Spleen (tissue), 11 donors: ENCODE results near the gene AGPS. TPM values are rescaled to one million over a fixed set of nuclear protein-coding genes. Genes with fewer than 3 reads are reported as not detected.

ENCODE experiments used
- DNase-seq: peaks from one replicate; pipeline ENCODE4 v3.0.0-alpha.2; 2020
- H3K27ac ChIP-seq, 8 donors: fragments of 200-600 bp; sonication (generic) in 7 of 8; 1 replicate in 4 of 8; 2 replicates in 4 of 8; pipeline versions ENCODE4 v1.5.0 to v1.8.0; 2016 to 2021; ENCODE audit warnings: inconsistent platforms in 4 of 8, mild to moderate bottlenecking in 4 of 8, moderate library complexity in 1 of 8
- H3K27me3 ChIP-seq, 7 donors: fragments of 200-600 bp; sonication (generic) in 6 of 7; replicated peaks in 1 of 7; 1 replicate in 4 of 7; 2 replicates in 3 of 7; pipeline versions ENCODE4 v1.5.0 to v1.8.0; 2016 to 2021; ENCODE audit warnings: inconsistent platforms in 3 of 7, mild to moderate bottlenecking in 1 of 7
- H3K36me3 ChIP-seq, 6 donors: fragments of 200-600 bp; sonication (generic) in 5 of 6; 1 replicate in 4 of 6; 2 replicates in 2 of 6; pipeline versions ENCODE4 v1.5.0 to v1.8.0; 2016 to 2021; ENCODE audit warnings: inconsistent platforms in 2 of 6
- H3K4me1 ChIP-seq, 6 donors: fragments of 200-600 bp; sonication (generic) in 5 of 6; 1 replicate in 3 of 6; 2 replicates in 3 of 6; pipeline versions ENCODE4 v1.5.0 to v1.8.0; 2016 to 2021; ENCODE audit warnings: inconsistent platforms in 3 of 6
- H3K4me3 ChIP-seq, 8 donors: fragments of 200-600 bp; sonication (generic) in 7 of 8; 1 replicate in 4 of 8; 2 replicates in 4 of 8; pipeline versions ENCODE4 v1.5.0 to v1.8.0; 2016 to 2021; ENCODE audit warnings: inconsistent platforms in 4 of 8, mild to moderate bottlenecking in 4 of 8, moderate library complexity in 2 of 8
- H3K9me3 ChIP-seq, 8 donors: fragments of 200-600 bp; sonication (generic) in 7 of 8; 1 replicate in 4 of 8; 2 replicates in 4 of 8; pipeline versions ENCODE4 v1.5.0 to v1.8.0; 2016 to 2021; ENCODE audit warnings: inconsistent platforms in 4 of 8
- POLR2A ChIP-seq, 3 donors: fragments of 450-650 bp; IDR thresholded peaks; one replicate each; pipeline ENCODE4 v1.5.1; 2017; ENCODE audit warnings: antibody characterized with exemption in 3 of 3, mild to moderate bottlenecking in 1 of 3
- POLR2AphosphoS5 ChIP-seq, 3 donors: sonication (generic); formaldehyde crosslinking; IDR thresholded peaks; one replicate each; pipeline ENCODE4 v1.5.1; 2017; ENCODE audit warnings: antibody characterized with exemption in 3 of 3
- WGBS, 5 donors: extraction: QIAGEN DNeasy Blood & Tissue Kit in 3 of 5; methylation state at CpG; one replicate each; pipeline versions ENCODE4 v1.1.5 to v1.1.7; 2013 to 2018; 5-methylcytosine and 5-hydroxymethylcytosine counted together
- intact Hi-C: fragments of 100-400 bp; cut with DNase I; formaldehyde crosslinking; loops from one replicate; pipeline ENCODE4 v1.15.0; 2023; ENCODE audit warnings: low total_unique reads
- polyA plus RNA-seq, 3 donors: library from polyadenylated mRNA; stranded (reverse); fragments of 200-250 nt; gene quantifications; one replicate each; pipeline ENCODE4 v1.2.1, GENCODE V29; 2013
- total RNA-seq, 7 donors: library from RNA; depleted of rRNA in 3 of 7; stranded (reverse); fragments of >200 nt in 3 of 7; fragmentation: NEBNext Ultra II Directional in 4 of 7; extraction: Animal tissue kit (Norgen Biotek cat#: 25700) in 4 of 7; gene quantifications; one replicate each; pipeline versions ENCODE4 v1.1.0 to v1.2.1, GENCODE V29; 2016 to 2021
- TF ChIP-seq, protein P1 (sequence below), 11 experiments: fragments of 200-600 bp in 7 of 11; fragments of 450-650 bp in 4 of 11; sonication (generic) in 4 of 11; IDR thresholded peaks in 8 of 11; conservative IDR thresholded peaks in 3 of 11; 1 replicate in 7 of 11; 2 replicates in 4 of 11; pipeline versions ENCODE4 v1.4.0 to v1.8.0; 2016 to 2021; ENCODE audit warnings: antibody characterized with exemption in 11 of 11, inconsistent platforms in 4 of 11, mild to moderate bottlenecking in 1 of 11
- donor health status: healthy with polysubstance abuse.
- donor health status: DM: no; HTN: no; CAD: no; lungs with moderate emphysema.
- donor health status: DM: no; HTN: no; CAD: no.
- donor health status: Bipolar disorder and iron deficiency.
- donor health status: healthy.
- donor health status: DM: no; HTN: no; CAD: no.
- donor health status: DM: yes; HTN: yes; CAD: no.

Gene AGPS
- total and polyA plus RNA-seq, 10 donors = 3.3 to 44.5 (median 28.2) TPM

DNA sequence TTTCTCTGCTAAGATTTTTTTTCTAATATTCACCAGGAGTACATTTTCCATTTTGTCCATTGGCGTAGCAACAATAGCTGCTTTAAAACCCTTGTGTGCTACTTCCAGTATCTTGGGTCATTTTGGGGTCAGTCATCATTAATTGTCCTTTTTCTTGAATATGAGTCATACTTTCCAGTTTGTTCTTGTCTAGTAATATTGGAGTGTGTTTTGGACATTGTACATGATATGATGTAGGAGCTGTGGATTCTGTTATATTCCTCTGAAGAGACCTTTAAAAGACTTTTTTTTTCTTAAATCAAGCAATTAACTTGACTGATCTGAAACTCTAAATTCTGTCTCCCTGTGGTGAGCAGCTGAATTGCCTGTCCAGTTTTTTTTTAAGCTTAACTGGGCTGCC, 40.8 kb downstream of the AGPS start:
- Histone ChIP-seq H3K9me3 (peaks cover 8 to 60% (median 53%) of the 10 kb centered on the region in 8 donors), H3K27me3 (no peaks in the 10 kb centered on the region), H3K27ac (no peak overlapping the region), H3K4me1 (no peaks in the 10 kb centered on the region), H3K36me3 (peaks cover 0 to 92% (median 21%) of the 10 kb centered on the region in 6 donors), H3K4me3 (no peak overlapping the region)
- DNase-seq = no peak
- WGBS, 5 donors = 96 to 98% (median 98%) methylated on average over 1 of the region's 1 CpG
- intact Hi-C loops = no loop called here
- no peak for TF ChIP-seq POLR2A (IDR thresholded peaks at IDR 0.05)
- TF ChIP-seq POLR2AphosphoS5 (IDR thresholded peaks at IDR 0.05) = no peak
- TF ChIP-seq, protein P1, sequence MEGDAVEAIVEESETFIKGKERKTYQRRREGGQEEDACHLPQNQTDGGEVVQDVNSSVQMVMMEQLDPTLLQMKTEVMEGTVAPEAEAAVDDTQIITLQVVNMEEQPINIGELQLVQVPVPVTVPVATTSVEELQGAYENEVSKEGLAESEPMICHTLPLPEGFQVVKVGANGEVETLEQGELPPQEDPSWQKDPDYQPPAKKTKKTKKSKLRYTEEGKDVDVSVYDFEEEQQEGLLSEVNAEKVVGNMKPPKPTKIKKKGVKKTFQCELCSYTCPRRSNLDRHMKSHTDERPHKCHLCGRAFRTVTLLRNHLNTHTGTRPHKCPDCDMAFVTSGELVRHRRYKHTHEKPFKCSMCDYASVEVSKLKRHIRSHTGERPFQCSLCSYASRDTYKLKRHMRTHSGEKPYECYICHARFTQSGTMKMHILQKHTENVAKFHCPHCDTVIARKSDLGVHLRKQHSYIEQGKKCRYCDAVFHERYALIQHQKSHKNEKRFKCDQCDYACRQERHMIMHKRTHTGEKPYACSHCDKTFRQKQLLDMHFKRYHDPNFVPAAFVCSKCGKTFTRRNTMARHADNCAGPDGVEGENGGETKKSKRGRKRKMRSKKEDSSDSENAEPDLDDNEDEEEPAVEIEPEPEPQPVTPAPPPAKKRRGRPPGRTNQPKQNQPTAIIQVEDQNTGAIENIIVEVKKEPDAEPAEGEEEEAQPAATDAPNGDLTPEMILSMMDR (IDR thresholded peaks at IDR 0.05 in 8 of 11, conservative IDR thresholded peaks at IDR 0.05 in 3 of 11) = no peak

DNA sequence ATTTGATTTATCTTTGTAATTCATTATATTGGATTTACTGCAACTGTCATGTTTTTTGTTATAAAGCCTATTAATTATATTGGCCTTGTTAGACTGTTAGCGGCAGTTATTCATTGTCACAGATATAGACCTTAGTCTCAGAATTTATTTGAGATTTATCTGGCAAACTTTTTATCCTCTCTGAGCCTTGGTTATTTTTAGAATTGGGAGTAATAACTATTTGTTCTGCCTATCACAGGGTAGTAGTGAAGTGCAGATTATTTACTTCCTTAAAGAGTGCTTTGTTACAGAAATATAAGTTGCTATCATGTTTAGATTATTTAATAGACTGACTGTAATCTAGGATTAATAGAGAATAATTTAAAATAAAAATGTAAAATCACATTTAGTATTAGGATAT, 41.9 kb downstream of the AGPS start:
- Histone ChIP-seq H3K27ac (no peak overlapping the region), H3K36me3 (peaks cover 0 to 93% (median 21%) of the 10 kb centered on the region in 6 donors), H3K4me1 (no peaks in the 10 kb centered on the region), H3K27me3 (no peaks in the 10 kb centered on the region), H3K4me3 (no peak overlapping the region), H3K9me3 (peaks cover 8 to 51% (median 47%) of the 10 kb centered on the region in 8 donors)
- no peak for DNase-seq
- WGBS, 5 donors = 94 to 100% (median 98%) methylated on average over 1 of the region's 1 CpG
- intact Hi-C loops = no loop called here
- TF ChIP-seq POLR2AphosphoS5 (IDR thresholded peaks at IDR 0.05) (no peak), POLR2A (IDR thresholded peaks at IDR 0.05) (no peak)
- TF ChIP-seq, protein P1 (IDR thresholded peaks at IDR 0.05 in 8 of 11, conservative IDR thresholded peaks at IDR 0.05 in 3 of 11) = no peak

DNA sequence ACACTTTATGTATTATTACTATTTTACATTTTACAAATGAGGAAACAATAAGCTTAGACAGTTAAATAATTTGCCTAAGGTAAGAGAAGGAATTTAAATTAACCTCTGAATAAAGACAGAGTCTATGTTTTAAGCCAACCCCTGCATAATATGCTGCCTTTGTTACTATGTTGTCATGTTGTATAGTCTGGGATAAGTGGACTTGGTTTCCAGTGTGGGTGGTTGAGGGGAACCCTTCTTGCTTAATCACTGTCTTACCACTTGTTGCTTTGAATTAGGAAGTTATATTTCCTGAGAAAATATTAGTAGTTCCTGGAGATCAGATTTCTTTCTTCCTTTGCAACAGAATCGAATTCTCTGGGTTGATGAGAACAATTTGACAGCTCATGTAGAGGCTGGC, 52.6 kb downstream of the AGPS start:
- Histone ChIP-seq H3K27ac (no peak overlapping the region), H3K4me1 (no peaks in the 10 kb centered on the region), H3K27me3 (no peaks in the 10 kb centered on the region), H3K4me3 (no peak overlapping the region), H3K9me3 (peaks cover 0 to 9% (median 0%) of the 10 kb centered on the region in 8 donors), H3K36me3 (peaks cover 0 to 75% (median 28%) of the 10 kb centered on the region in 6 donors)
- TF ChIP-seq, protein P1 (IDR thresholded peaks at IDR 0.05 in 8 of 11, conservative IDR thresholded peaks at IDR 0.05 in 3 of 11) = no peak
- no peak for TF ChIP-seq POLR2AphosphoS5 (IDR thresholded peaks at IDR 0.05)
- no peak for TF ChIP-seq POLR2A (IDR thresholded peaks at IDR 0.05)
- WGBS, 5 donors = 19 to 42% (median 37%) methylated on average over 1 of the region's 1 CpG
- DNase-seq = no peak
- intact Hi-C loops = no loop called here

DNA sequence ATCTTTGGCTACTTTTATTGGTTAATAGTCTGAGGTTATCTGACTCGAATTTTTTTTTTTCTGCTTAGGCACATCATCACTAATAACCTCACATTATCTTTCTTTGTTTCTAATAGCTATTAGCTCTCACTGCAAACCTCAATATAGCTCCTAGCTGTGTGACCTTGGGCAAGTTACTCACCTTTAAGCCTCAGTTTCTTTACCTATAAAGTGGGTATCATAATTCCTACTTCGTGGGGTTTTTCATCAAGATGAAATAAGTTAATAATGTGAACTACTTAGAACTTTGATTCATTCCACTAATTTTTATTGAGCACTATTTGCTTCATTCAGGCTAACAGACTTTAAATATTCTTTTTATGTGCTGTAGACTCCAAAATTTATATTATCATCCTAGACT, 55.5 kb downstream of the AGPS start:
- Histone ChIP-seq H3K27ac (no peak overlapping the region), H3K36me3 (peaks cover 0 to 68% (median 28%) of the 10 kb centered on the region in 6 donors), H3K9me3 (peaks cover 0 to 9% (median 0%) of the 10 kb centered on the region in 8 donors), H3K27me3 (no peaks in the 10 kb centered on the region), H3K4me3 (no peak overlapping the region), H3K4me1 (no peaks in the 10 kb centered on the region)
- no peak for DNase-seq
- 94 to 99% (median 97%) methylated on average over 2 of the region's 2 CpGs for WGBS, 5 donors
- TF ChIP-seq POLR2A (IDR thresholded peaks at IDR 0.05) (no peak), POLR2AphosphoS5 (IDR thresholded peaks at IDR 0.05) (no peak)
- TF ChIP-seq, protein P1 (IDR thresholded peaks at IDR 0.05 in 8 of 11, conservative IDR thresholded peaks at IDR 0.05 in 3 of 11) = no peak
- intact Hi-C loops = no loop called here
